H1 (cell line): Measurements from ENCODE around the gene JAKMIP2. TPM values are rescaled to one million over a fixed set of nuclear protein-coding genes. Genes with fewer than 3 reads are reported as not detected.

Source experiments
- CTCF ChIA-PET: fragments of 300-600 bp; sonication (Branson Sonifier 250); formaldehyde crosslinking; loops from one replicate; lab custom pipeline; 2021; ENCODE audit not compliant: partially characterized antibody; lab: Charles Lee
- POLR2A ChIA-PET: fragments of 300-600 bp; sonication (Branson Sonifier 250); formaldehyde crosslinking; loops from one replicate; lab custom pipeline; 2021; ENCODE audit warnings: inconsistent platforms; ENCODE audit not compliant: partially characterized antibody; lab: Charles Lee
- DNase-seq, 2 experiments: peaks; one replicate each; pipeline versions ENCODE4 v3.0.0 to v3.0.0-alpha.2; 2010 to 2022; ENCODE audit warnings: low spot score in 2 of 2, low read depth in 1 of 2, mixed read lengths in 1 of 2
- FAIRE-seq: peaks from 2 replicates; lab custom pipeline; 2011; peaks lifted over from hg19 to GRCh38; lab: Jason Lieb, UNC
- H2AFZ ChIP-seq: 2 replicates; pipeline ENCODE4 v1.8.1; 2012; ENCODE audit warnings: low read length, inconsistent platforms
- H2AK5ac ChIP-seq: 2 replicates; pipeline ENCODE4 v1.6.1; 2013; ENCODE audit warnings: low read depth, low read length
- H2BK120ac ChIP-seq: replicated peaks from 2 replicates; pipeline ENCODE3; 2013; ENCODE audit warnings: low read depth, low read length, inconsistent platforms
- H2BK12ac ChIP-seq: 2 replicates; pipeline ENCODE4 v1.6.1; 2013; ENCODE audit warnings: low read depth, low read length
- H2BK15ac ChIP-seq: 2 replicates; pipeline ENCODE4 v1.6.1; 2013; ENCODE audit warnings: low read length
- H2BK20ac ChIP-seq: 2 replicates; pipeline ENCODE4 v1.6.1; 2013; ENCODE audit warnings: low read length
- H2BK5ac ChIP-seq: 2 replicates; pipeline ENCODE4 v1.6.1; 2013; ENCODE audit warnings: low read depth, low read length
- H3K14ac ChIP-seq: 2 replicates; pipeline ENCODE4 v1.6.1; 2013; ENCODE audit warnings: inconsistent platforms; ENCODE audit not compliant: insufficient read length
- H3K18ac ChIP-seq: 2 replicates; pipeline ENCODE4 v1.6.1; 2013; ENCODE audit warnings: low read length; ENCODE audit errors: extremely low read depth
- H3K23ac ChIP-seq: 2 replicates; pipeline ENCODE4 v1.6.1; 2013; ENCODE audit warnings: inconsistent platforms; ENCODE audit not compliant: insufficient read length
- H3K23me2 ChIP-seq: 2 replicates; pipeline ENCODE4 v1.6.1; 2013; ENCODE audit warnings: low read depth, low read length
- H3K27ac ChIP-seq: 2 replicates; pipeline ENCODE4 v1.6.1; 2011; ENCODE audit warnings: low read depth, low read length, inconsistent platforms
- H3K27me3 ChIP-seq, 4 experiments: replicated peaks in 1 of 4; 1 replicate in 1 of 4; 2 replicates in 3 of 4; pipeline versions ENCODE4 v1.6.1 to v1.8.1; 2011 to 2013; ENCODE audit warnings: low read length in 3 of 4, mild to moderate bottlenecking in 3 of 4, inconsistent platforms in 2 of 4, mixed read lengths in 2 of 4, moderate library complexity in 1 of 4; ENCODE audit not compliant: control insufficient read depth in 3 of 4, insufficient read depth in 3 of 4; ENCODE audit errors: extremely low read depth in 1 of 4
- H3K36me3 ChIP-seq, 4 experiments: 2 replicates each; pipeline versions ENCODE4 v1.6.1 to v1.8.1; 2011 to 2013; ENCODE audit warnings: mild to moderate bottlenecking in 4 of 4, low read length in 3 of 4, moderate library complexity in 2 of 4, control low read depth in 1 of 4, inconsistent platforms in 1 of 4; ENCODE audit not compliant: insufficient read depth in 4 of 4, control insufficient read depth in 2 of 4
- H3K4ac ChIP-seq: replicated peaks from 2 replicates; pipeline ENCODE3; 2013; ENCODE audit warnings: low read length, low read depth, mixed read lengths, inconsistent platforms; ENCODE audit not compliant: insufficient read length
- H3K4me1 ChIP-seq, 4 experiments: replicated peaks in 1 of 4; 1 replicate in 1 of 4; 2 replicates in 3 of 4; pipeline versions ENCODE4 v1.6.1 to v1.8.1; 2011 to 2013; ENCODE audit warnings: low read length in 3 of 4, inconsistent platforms in 2 of 4, mixed read lengths in 1 of 4; ENCODE audit not compliant: insufficient read depth in 4 of 4, control insufficient read depth in 3 of 4
- H3K4me2 ChIP-seq, 2 experiments: 2 replicates each; pipeline versions ENCODE4 v1.6.1 to v1.8.1; 2011 to 2013; ENCODE audit warnings: low read depth in 2 of 2, low read length in 2 of 2, control low read depth in 1 of 2, inconsistent platforms in 1 of 2, mild to moderate bottlenecking in 1 of 2; ENCODE audit not compliant: insufficient read depth in 1 of 2
- H3K4me3 ChIP-seq, 4 experiments: fragments of 200-600, 300-600 bp in 1 of 4; sonication (generic), shearing (Covaris generic), sonication (Bioruptor Twin) in 1 of 4; 2 replicates each; pipeline versions ENCODE4 v1.5.1 to v1.8.1; 2011 to 2016; ENCODE audit warnings: low read length in 4 of 4, low read depth in 3 of 4, control low read depth in 2 of 4, inconsistent platforms in 2 of 4, mild to moderate bottlenecking in 2 of 4, mixed read lengths in 1 of 4, moderate library complexity in 1 of 4; ENCODE audit not compliant: insufficient read depth in 2 of 4; ENCODE audit errors: extremely low read depth in 1 of 4
- H3K56ac ChIP-seq: replicated peaks from 2 replicates; pipeline ENCODE3; 2013; ENCODE audit warnings: low read depth, mild to moderate bottlenecking, mixed read lengths, low read length, inconsistent platforms; ENCODE audit not compliant: insufficient read length
- H3K79me1 ChIP-seq: 2 replicates; pipeline ENCODE4 v1.6.1; 2013; ENCODE audit warnings: low read depth, low read length, control low read depth
- H3K79me2 ChIP-seq, 2 experiments: 2 replicates each; pipeline versions ENCODE4 v1.6.1 to v1.8.1; 2012 to 2013; ENCODE audit warnings: low read length in 2 of 2, mild to moderate bottlenecking in 2 of 2, inconsistent platforms in 1 of 2; ENCODE audit not compliant: insufficient read depth in 2 of 2, control insufficient read depth in 1 of 2
- H3K9ac ChIP-seq, 4 experiments: replicated peaks in 1 of 4; 1 replicate in 1 of 4; 2 replicates in 3 of 4; pipeline versions ENCODE4 v1.6.1 to v1.8.1; 2011 to 2013; ENCODE audit warnings: low read depth in 3 of 4, low read length in 3 of 4, control low read depth in 2 of 4, mild to moderate bottlenecking in 2 of 4, moderate library complexity in 2 of 4, inconsistent platforms in 1 of 4; ENCODE audit errors: extremely low read depth in 1 of 4
- H3K9me3 ChIP-seq, 2 experiments: 2 replicates each; pipeline versions ENCODE4 v1.6.1 to v1.8.1; 2012 to 2013; ENCODE audit warnings: mild to moderate bottlenecking in 2 of 2, moderate library complexity in 2 of 2, control low read depth in 1 of 2, inconsistent platforms in 1 of 2, low read depth in 1 of 2, low read length in 1 of 2, mixed read lengths in 1 of 2; ENCODE audit not compliant: insufficient read depth in 2 of 2
- H4K20me1 ChIP-seq, 2 experiments: replicated peaks in 1 of 2; 2 replicates each; pipeline versions ENCODE3 to v1.8.1; 2011 to 2013; ENCODE audit warnings: inconsistent platforms in 2 of 2, low read length in 2 of 2, mild to moderate bottlenecking in 1 of 2; ENCODE audit not compliant: insufficient read depth in 2 of 2, control insufficient read depth in 1 of 2
- H4K5ac ChIP-seq: 2 replicates; pipeline ENCODE4 v1.6.1; 2013; ENCODE audit warnings: low read length, low read depth, mixed read lengths, inconsistent platforms; ENCODE audit not compliant: insufficient read length
- H4K8ac ChIP-seq: 2 replicates; pipeline ENCODE4 v1.8.0; 2013; ENCODE audit warnings: mild to moderate bottlenecking, moderate library complexity, low read length, inconsistent platforms; ENCODE audit not compliant: insufficient read depth; ENCODE audit errors: extremely low read depth
- H4K91ac ChIP-seq: replicated peaks from 2 replicates; pipeline ENCODE3; 2013; ENCODE audit warnings: low read length, mixed read lengths, inconsistent platforms; ENCODE audit not compliant: insufficient read length
- CBX5 ChIP-seq: fragments of 300-800, 300-1000 bp; sonication (generic); IDR thresholded peaks from 2 replicates; pipeline ENCODE4 v1.7.1; 2016; ENCODE audit warnings: antibody characterized with exemption, low read length, low read depth
- GTF2F1 ChIP-seq: IDR thresholded peaks from 2 replicates; pipeline ENCODE4 v1.6.1; 2012; ENCODE audit warnings: low read depth, low read length, improper control_type of control experiment, borderline replicate concordance
- HDAC2 ChIP-seq, 2 experiments: fragments of 300-600 bp in 1 of 2; sonication (generic) in 1 of 2; IDR thresholded peaks; 2 replicates each; pipeline ENCODE4 v1.6.1; 2011 to 2012; ENCODE audit warnings: low read depth in 2 of 2, low read length in 2 of 2, mild to moderate bottlenecking in 2 of 2, moderate library complexity in 2 of 2, borderline replicate concordance in 1 of 2, inconsistent platforms in 1 of 2
- ZNF274 ChIP-seq: IDR thresholded peaks from 2 replicates; pipeline ENCODE4 v1.7.0; 2012; ENCODE audit warnings: low read length, borderline replicate concordance; ENCODE audit errors: extremely low read depth
- WGBS, 2 experiments: shearing (Covaris generic) in 1 of 2; methylation state at CpG; one replicate each; pipeline versions ENCODE4 v1.1.6 to v1.1.7; 2013 to 2015; ENCODE audit warnings: low lambda C conversion rate in 2 of 2, mixed read lengths in 2 of 2, inconsistent platforms in 1 of 2, low coverage in 1 of 2, missing lambda C conversion rate in 1 of 2; ENCODE audit not compliant: insufficient replicate concordance in 2 of 2, insufficient coverage in 1 of 2, insufficient read length in 1 of 2; ENCODE audit errors: extremely low coverage in 1 of 2, missing lambda C conversion rate in 1 of 2; 5-methylcytosine and 5-hydroxymethylcytosine counted together
- polyA plus RNA-seq, 7 experiments: library from polyadenylated mRNA; depleted of rRNA in 3 of 7; stranded (reverse) in 5 of 7; unstranded in 2 of 7; fragments of >200 nt in 5 of 7; fragments of 200-250 nt in 2 of 7; gene quantifications; 1 replicate in 5 of 7; 2 replicates in 1 of 7; 4 replicates in 1 of 7; pipeline versions ENCODE4 v1.2.1 to v1.2.3, GENCODE V29; 2011 to 2013; ENCODE audit warnings: missing spikeins in 2 of 7, mixed read lengths in 2 of 7
- total RNA-seq: library from RNA; stranded (reverse); fragmentation: NEBNext Ultra II Directional; extraction: Animal tissue kit (Norgen Biotek cat#: 25700); gene quantifications from 2 replicates; pipeline ENCODE4 v1.2.1, GENCODE V29; 2021

Gene JAKMIP2
- total and polyA plus RNA-seq, 2 of the 8 experiments (the other 6 are each of a cell fraction or from before 2014, with no cell fraction given), result 2.4 to 13.6 TPM

DNA sequence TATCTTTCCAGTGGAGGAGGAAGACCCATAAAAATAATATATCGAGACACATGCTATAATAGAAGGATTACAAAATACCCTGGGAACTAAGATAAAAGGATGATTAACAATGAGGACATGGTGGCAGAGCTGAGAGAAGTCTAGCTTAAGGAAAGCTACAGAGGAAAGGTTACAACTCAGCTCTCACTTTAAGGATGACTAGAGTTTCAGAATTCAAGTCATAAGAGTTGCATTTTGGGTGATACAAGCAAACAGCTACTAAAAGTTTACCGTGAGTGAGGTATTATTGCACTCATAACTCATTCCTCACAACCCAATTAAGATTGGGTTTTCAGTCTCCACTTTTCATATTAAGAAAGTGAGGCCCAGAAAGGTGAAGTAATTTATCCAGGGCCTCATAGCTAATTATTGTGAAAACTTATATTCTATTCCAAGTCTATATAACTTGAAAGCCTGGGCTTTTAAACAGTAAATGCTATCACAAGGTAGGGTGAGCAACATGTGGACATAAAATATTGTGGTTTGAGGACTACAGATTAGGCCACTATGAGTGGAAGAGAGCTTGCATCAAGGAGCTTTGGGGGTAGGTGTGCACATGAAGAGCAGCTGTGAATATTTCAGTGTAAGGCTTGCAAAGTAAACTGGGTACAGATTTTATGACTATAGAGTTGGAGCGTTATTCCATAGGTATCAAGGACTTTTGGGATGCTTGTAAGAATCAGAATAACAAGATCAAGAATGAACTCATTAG lies 28.0 kb downstream of the JAKMIP2 start:
- H4K20me1 ChIP-seq, result peaks cover 0 to 4% of the 10 kb centered on the region in 2 experiments
- H3K23ac ChIP-seq, result no peak overlapping the region
- H3K79me2 ChIP-seq, result peaks cover 0 to 8% of the 10 kb centered on the region in 2 experiments; a peak in 2 of 4 replicates
- no peaks in the 10 kb centered on the region for H3K23me2 ChIP-seq
- H3K4ac ChIP-seq, result no peak overlapping the region
- peaks cover 0 to 1% (median 0%) of the 10 kb centered on the region in 4 experiments; a peak in 1 of 7 replicates for H3K27me3 ChIP-seq
- H4K8ac ChIP-seq, result no peak overlapping the region
- no peak overlapping the region for H3K9ac ChIP-seq
- no peak overlapping the region for H2BK15ac ChIP-seq
- H2BK5ac ChIP-seq, result no peak overlapping the region
- TF ChIP-seq HDAC2 (IDR thresholded peaks at IDR 0.05; ENCODE audit: borderline replicate concordance in 1 of 2, low read depth in 2 of 2, low read length in 2 of 2) (no peak), GTF2F1 (no peak), CBX5 (no peak), ZNF274 (no peak)
- TF ChIP-seq, all 59 proteins: peak for 0
- DNase-seq, result no peak
- no peaks in the 10 kb centered on the region for H3K36me3 ChIP-seq
- no peak for FAIRE-seq
- no peak overlapping the region for H3K4me2 ChIP-seq
- ChIA-PET POLR2A (interaction anchor here (1.0 kb wide), 1 partner anchor 19 kb away, joined by 3 read pairs; no protein-coding TSS in a partner anchor), CTCF (interaction anchor here (1.3 to 1.6 kb wide), 2 partner anchors 17 to 64 kb away, joined by 3 to 4 read pairs; no protein-coding TSS in a partner anchor)
- WGBS, 2 experiments, result 94% methylated on average over 3 of the region's 3 CpGs; no CpG with 5 or more reads in 1 of the 2 experiments
- no peak overlapping the region for H3K4me3 ChIP-seq
- H3K4me1 ChIP-seq, result peaks cover 8 to 19% (median 14%) of the 10 kb centered on the region in 4 experiments
- H2BK12ac ChIP-seq, result no peak overlapping the region
- H3K79me1 ChIP-seq, result no peaks in the 10 kb centered on the region; the same call in 1 of the 2 replicates
- no peaks in the 10 kb centered on the region for H3K9me3 ChIP-seq
- H3K27ac ChIP-seq, result no peak overlapping the region
- H2BK20ac ChIP-seq, result no peak overlapping the region
- H3K18ac ChIP-seq, result no peak overlapping the region
- no peak overlapping the region for H2AFZ ChIP-seq
- no peak overlapping the region for H2AK5ac ChIP-seq
- H4K91ac ChIP-seq, result no peak overlapping the region
- H3K14ac ChIP-seq, result no peak overlapping the region
- H3K56ac ChIP-seq, result no peak overlapping the region
- H2BK120ac ChIP-seq, result no peak overlapping the region
- no peak overlapping the region for H4K5ac ChIP-seq
